Right lobe of liver (tissue), 4 donors: ENCODE data around the gene ELAVL4.

Source experiments
- POLR2A ChIP-seq: fragments of 450-650 bp; IDR thresholded peaks from one replicate; pipeline ENCODE4 v1.6.1; 2017; ENCODE audit warnings: antibody characterized with exemption, mild to moderate bottlenecking
- TF ChIP-seq, protein P1 (sequence below), 4 donors: fragments of 200-600 bp in 3 of 4; fragments of 450-650 bp in 1 of 4; IDR thresholded peaks; one replicate each; pipeline versions ENCODE4 v1.5.1 to v1.8.0; 2016 to 2022; ENCODE audit warnings: antibody characterized with exemption in 4 of 4, mild to moderate bottlenecking in 2 of 4
- donor health status: DM: no; HTN: no; CAD: no.
- donor health status: DM: no; HTN: no; CAD: no.
- donor health status: DM: no; HTN: yes; CAD: no.

DNA sequence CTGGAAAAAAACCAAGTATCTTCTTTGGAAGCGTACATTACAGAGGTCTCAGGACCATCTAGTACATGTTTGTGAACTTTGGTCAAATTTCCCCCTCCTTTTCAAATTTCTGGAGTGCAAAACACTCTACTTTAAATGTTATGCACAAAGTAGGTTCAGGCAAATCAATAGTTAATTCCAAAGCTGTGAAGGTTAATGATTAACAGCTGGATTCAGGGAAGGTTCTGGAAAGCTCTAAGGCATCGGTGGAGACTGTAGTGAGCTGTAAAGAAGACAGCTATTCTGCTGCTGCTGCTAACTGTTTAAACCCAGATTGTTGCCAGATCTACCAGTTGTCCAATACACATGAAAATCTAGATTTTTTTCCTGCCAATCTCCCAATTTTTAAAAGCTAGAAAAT is 70.9 kb downstream of the ELAVL4 start:
- TF ChIP-seq, protein P1, sequence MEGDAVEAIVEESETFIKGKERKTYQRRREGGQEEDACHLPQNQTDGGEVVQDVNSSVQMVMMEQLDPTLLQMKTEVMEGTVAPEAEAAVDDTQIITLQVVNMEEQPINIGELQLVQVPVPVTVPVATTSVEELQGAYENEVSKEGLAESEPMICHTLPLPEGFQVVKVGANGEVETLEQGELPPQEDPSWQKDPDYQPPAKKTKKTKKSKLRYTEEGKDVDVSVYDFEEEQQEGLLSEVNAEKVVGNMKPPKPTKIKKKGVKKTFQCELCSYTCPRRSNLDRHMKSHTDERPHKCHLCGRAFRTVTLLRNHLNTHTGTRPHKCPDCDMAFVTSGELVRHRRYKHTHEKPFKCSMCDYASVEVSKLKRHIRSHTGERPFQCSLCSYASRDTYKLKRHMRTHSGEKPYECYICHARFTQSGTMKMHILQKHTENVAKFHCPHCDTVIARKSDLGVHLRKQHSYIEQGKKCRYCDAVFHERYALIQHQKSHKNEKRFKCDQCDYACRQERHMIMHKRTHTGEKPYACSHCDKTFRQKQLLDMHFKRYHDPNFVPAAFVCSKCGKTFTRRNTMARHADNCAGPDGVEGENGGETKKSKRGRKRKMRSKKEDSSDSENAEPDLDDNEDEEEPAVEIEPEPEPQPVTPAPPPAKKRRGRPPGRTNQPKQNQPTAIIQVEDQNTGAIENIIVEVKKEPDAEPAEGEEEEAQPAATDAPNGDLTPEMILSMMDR (IDR thresholded peaks at IDR 0.05), result no peak
- TF ChIP-seq POLR2A, result no peak
